ENCODE results near the gene LDLRAP1.

- TF ChIP-seq CTCF (IDR thresholded peaks at IDR 0.05; ENCODE audit: insufficient read depth, low read depth, low read length) (no peak), EZH2 (IDR thresholded peaks at IDR 0.05; ENCODE audit: insufficient read depth, low read length) (no peak)
These were observed 13.0 kb upstream of the LDLRAP1 start for GRCh38 chr1:25530186-25531081.

All from astrocyte (in vitro differentiated cells and primary cell).